Activated T-helper 1 cell treated with anti-CD3 and anti-CD28 coated beads, Interleukin-2, amount 50 U/mL, for 16 hours (primary cell): Measurements from ENCODE around the gene BTRC.
"Not testable (repeated sequence)": the region's sequence is repeated elsewhere in the genome, so short reads cannot be mapped to it uniquely, and the experiment has no call there.

Experiments
- DNase-seq, 2 donors: peaks; one replicate each; pipeline ENCODE4 v3.0.0-alpha.2; 2020; ENCODE audit warnings: low read depth in 1 of 2, low spot score in 1 of 2

The BTRC gene

DNA sequence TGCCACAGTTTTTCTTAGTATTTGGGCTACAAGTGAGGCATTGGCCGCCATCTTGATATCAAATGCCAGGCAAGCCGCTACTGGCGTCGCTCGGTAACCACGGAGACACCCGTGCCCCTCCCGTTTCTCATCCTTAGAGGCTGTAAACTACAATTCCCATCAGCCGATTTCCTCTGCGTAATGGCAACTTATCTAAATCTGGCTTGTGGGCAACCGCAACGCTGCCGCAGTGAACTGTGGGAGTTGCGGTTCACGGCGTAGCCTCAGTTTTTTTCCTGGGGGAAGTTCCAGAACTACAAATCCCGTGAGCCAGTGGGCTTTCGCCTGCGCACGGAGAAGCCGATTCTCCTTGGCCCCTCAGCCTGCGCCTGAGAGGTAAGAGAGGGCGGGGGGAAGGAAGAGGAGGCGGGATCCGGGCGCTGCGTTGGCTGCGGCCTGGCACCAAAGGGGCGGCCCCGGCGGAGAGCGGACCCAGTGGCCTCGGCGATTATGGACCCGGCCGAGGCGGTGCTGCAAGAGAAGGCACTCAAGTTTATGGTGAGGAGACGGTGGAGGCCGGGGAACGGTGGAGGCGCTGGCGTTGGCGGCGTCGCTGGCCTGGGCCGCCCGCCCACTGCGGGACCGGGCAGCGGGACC, at the start of gene BTRC:
Gene BTRC, plus strand, starts transcription at position 474 of the 636 bp plus-strand sequence. Its CDS starts 16 bp downstream, at position 490.
- peak; percentile 84 to 92 for DNase-seq

DNA sequence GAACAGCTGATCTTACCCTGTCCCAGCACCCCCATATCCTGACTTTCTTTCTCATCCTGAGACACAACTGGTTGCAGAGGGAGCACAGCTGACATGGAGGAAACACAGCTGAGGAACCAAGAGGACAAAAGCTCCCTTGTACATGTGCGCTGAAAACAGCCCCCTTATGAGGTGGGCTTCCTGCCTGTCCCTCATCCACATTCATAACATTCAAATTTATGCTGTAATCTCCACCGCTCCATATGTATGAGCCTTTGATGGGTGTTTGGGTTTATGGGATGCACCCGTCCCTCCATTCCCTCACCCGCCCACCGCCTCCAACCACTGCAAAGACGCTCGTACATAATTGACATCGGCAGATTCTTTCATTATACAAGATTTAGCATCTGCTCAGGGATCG, 49.6 kb upstream of the BTRC start:
- no peak for DNase-seq

DNA sequence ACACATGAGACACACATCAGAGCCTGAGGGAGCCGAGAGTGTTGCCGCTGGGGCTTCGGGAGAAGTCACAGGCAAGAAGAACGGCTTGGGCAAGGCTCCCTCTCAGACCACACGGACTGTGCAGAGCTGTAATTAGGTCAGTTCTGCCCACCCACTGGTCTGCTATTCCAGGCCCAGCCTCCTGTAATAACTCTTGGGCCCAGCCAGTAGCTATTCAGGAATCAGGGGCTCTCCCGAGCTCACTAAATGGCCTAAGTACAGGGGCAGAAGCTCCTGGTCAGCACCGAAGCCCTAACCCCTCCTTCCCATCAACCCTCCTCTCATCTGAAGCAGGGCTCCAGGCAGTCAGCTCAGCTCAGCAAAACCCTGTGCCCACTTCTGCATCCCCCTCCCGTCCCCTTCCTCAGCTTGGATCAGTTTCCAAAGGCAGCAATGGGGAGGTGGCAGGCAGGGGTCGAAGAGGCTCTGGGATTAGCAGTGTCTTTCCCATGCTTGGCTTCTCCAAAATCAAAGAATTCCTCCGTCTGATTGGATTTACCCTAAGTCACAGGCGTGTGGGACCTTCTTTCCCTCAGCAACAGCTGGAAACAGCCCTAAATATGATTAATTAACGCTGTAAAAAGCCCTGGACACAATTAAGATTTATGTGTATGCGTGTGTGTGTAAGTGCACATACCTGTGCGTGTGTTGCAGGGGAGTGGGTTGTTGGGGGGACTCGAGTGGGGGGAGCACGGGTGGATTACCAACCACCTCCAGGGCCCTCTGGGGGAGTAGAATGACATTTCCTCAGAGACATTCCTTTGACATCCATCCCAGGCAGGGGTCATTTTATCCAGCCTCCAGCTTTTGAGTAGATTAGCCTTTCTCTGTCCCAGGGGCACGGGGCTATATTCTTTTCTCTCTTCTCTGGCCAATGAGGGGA, 48.4 kb upstream of the BTRC start:
- no peak for DNase-seq

DNA sequence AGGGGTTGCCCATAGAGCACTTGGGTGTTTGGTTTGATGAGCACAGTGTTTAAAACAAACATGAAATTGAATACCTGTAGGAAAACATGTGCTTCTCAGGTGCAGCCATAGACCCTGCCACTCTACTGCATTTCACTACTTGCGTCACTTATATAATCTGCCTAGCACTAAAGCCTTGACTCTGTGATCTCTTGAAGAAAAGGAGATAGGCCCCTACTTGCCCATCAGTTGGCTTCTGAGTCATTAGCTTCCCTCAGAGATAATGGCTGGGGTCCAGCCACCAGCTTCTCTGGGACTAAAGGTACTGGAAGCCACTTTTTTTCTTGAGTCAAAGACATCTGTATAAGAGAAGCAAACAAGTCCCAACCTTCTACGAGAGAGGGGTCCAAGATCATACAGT, 45.9 kb upstream of the BTRC start:
- DNase-seq, result no peak

DNA sequence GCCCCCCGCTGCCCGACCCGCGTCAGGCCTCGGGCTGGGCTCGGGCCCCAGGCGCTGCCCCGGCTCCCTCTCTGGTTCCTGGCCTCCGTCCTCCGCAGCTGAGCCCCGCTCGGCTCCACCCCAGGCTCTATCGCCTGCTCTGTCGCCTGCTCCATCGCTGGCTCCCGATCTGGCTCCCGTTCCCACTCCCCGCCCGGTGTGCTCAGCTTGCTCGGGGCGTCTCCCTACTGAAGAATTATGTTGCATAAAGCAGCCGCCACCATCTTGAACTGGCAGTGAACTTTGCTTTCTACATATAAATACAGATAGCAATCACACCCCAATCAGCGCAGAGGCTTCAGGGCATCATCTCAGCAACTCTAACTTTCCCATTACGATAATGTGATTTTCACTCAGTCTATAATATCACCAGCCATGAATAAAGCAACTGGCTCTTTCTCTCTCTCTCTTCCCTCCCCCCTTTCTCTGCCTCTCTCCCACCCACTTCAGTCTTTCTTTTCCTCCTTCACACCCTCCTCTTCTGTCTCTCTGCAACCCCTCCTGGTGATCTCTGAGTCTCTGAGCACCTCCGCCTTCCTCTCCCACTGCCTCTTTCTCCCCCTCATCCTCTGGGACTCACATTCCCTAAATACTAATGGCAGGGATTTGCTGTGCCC, 43.3 kb upstream of the BTRC start:
- no peak for DNase-seq

DNA sequence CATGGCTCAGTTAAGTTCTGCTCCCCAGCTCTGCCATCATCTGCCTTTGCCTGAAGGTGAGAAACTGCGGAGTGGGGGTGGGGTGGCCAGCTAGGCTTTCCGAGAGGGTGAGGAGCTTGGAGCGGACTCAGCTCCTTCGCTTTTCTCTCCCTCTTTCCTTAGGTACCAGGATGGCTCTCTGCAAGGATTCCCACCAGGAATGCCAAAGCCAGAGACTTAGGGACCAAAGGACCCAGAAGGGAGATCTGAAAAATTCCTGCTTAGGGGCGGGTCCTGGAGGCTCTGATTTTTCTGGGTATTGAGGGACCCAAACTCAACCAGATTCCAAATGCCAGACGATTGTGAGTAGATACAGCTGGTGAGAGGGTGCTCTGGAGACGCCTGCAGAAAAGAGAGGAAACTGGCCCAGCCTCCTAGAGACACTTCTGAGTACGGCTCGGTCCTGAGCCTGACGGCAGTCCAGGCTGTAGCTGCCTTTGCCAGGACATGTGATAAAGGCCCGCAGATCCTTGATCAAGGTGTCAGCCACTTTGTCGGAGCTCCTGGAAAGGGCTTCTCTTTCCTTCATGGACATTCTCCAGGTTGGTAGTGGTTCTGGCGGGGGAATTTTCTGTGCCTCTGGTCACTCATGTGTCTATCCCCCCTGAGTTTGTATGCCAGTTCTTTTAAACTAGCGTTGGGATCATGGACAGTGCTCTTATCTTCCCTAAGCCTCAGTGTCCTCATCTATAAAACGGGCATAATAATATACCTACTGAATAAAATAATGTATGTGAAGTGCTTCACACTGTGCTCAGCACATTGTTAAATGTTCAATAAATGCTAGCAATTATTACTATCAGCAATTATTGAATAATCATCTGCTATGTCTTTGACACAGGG, 42.5 kb upstream of the BTRC start:
- DNase-seq, result no peak

DNA sequence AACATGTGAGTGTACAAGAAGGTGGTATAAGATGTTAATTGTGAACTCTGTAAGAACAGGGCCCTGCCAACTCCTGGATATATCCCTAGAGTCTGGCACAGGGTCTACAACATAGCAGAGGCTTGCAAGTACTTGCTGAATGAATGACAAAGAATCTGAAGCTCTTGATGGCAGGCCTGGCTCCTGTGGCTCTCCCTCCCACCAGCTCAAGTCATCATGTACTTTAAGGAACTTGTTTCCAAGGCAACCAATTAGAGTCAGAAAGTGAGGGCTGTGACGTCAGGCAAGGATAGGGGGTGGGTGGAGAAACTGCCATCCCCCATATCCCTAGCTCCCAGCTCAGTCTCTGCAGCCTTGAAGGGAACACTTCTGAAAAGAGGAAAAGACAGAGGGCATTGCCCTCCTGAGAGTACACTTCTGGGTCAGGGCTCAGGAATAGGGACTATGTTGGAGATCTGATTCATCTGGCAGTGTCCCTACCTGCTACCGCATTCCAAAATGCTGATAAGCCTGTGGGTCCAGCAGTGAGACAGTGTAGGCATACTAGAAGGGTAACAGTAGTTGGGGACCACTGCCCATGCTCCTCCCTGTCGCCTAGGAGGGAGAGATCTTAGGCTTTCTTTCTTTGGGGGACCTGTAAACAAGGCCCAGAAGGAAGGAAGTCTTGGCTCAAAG, 34.6 kb upstream of the BTRC start:
- no peak for DNase-seq

DNA sequence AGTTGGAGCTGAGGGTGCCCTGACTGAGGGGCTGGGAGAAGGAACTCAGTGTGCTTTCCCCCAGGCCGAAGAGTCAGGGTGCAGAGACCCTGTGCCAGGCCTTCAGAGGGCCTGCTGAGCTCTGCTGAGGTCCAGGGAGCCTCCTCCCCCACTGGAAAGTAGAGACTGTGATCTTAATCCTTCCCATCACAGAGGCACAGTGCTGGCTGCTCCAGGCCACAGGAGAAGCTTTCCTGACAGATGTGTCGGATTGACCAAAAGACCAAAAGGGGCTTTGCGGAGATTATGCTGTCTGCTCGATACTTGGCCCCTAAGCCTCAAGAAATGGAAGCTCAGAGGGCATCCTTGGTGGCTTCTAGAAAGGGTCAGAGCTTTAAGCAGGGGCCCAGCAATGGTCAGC, 32.9 kb upstream of the BTRC start:
- no peak for DNase-seq

DNA sequence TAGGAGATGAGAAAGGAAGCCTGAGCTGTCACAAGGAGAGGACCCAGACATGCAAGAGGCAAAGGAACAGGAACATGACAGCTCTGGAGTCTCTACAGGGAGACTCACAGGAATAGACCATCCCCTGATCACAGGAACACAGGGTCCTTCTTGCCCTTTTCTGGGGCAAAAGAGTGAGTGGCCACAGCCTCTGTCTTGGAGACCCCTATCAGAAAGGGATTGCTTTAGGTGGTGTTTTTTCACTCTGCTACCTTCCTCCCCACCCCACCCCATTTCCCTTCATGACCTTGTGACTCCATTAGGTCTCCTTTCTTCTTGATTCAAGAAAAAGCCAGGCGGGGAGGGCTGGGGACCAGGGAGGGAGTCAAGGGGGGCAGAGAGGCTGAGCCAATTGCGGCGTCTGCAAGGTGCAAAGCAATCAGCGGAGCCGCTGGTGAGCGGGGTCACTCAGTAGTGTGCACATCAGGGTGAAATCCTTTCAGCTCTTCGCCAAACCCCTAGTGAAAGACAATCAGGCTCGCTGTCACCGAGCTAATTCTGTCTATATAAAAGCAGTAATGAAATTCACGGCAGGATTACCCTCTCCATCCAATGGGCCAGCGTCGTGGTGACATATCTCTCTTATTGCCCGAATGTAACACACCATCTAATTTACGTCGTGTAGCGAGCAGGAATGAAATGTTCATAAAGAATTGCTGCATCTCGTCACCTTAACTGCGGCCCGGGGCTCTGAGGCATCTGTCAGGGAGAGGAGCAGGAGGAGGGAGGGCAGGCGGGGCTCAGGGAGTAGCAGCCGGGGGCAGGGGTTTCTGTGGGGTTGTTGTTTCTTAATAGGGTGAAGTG, 31.5 kb upstream of the BTRC start:
- no peak for DNase-seq

DNA sequence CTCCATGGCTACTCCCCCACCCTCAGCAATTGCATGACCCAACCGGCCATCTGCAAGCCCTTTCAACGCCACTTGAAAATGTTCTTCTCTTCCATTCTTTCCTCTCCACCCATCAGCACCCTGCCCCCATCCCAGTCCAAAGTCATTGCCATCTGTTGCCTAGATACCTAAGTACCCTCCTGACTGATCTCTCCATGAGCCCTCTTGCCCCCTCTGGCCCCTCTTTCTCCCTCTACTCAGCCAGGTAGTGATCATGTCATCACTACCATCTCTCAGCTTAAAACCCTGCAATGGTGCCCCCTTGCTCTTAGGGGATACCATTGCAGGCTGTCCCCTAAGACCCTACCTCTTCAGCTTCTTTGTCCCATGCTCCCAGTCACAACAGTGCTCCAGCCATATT, 30.5 kb upstream of the BTRC start:
- no peak for DNase-seq

DNA sequence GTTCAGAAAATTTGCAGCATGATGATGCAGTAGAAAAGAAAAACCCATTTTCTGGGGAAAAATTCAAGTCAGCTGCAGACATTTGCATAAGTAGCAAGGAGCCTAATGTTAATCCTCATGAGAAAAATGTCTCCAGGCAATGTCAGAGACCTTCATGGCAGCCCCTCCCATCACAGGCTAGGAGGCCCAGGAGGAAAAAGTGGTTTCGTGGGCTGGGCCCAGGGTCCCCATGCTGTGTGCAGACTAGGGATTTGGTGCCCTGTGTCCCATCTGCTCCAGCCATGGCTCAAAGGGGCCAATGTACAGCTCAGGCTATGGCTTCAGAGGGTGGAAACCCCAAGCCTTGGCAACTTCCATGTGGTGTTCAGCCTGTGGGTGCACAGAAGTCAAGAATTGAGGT, 26.5 kb upstream of the BTRC start:
- not testable (repeated sequence) for DNase-seq

DNA sequence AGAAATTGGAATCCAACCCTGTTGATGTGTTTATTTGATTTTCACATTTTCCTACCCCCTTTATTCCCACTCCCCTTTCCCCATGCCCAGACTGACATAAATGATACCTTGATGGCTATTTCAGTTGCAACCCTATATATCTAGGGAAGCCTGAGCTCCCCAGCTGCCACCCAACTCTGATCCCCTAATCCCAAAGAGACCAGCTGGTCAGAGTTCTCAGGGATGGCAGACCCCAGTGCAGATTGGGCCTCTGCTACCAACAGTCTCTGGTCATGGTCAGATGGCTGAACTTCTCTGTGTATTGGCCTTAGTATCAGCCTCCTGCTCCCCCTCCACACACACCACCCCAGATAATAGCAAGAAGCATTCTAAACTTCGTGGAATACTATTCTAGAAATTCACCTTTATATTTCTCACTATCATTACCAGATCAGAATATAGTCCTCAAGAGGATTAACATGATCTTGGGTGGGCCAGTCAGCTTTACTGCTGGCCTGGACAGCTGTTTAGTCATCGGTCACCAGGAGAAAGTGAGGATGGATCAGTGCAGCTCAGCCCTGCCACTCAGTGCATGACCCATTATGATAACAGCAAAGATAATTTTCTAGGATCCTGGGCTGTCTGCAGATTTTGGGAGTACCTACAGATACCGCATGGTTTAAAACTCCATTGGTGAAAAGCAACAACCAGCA, 24.5 kb upstream of the BTRC start:
- no peak for DNase-seq

DNA sequence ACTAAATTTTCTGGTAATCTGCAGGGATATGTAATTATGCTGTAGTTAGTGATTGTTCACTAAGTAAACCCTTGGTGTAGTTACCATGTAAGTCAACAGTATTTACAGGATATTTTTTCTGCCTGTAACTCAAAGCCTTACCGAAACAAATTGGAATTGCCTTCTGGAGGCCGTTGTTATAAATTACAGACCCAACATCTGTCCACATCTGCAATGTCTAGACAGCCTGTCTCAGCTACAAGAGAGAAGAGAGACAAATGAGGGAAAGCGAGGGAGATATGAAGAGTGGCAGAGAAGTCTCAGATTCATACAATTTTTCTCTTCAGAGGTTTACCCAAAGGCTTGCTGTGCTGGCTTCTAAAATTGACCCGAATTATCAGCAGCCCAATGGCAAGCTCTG, 23.7 kb upstream of the BTRC start:
- DNase-seq, result no peak

DNA sequence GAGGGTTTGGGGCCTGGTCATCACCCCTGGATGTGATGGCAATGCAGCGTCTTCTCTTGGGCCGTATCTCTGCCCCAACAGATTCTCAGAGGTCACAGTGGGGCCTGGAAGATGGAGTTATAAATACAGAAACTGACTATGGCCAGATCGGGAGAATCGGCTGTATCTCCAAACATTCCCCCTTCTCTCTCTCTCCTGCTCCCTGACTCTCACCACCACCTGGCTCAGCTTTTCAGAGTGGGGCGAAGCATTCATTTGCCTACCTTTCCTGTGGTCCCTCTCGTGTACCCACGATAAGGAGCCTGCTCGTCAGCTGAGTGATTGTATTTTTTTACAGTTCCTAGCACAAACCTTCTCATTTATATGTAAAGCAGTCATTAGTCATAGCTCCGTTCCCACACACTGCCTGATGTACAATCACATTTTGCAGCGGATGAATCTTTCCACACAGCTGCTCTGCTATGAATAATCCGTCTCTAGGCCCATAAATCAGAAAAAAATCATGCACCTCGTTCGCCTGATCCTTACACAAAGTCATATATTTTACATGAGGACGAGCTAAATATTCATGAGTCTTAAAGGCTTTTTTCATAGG, 23.2 kb upstream of the BTRC start:
- no peak for DNase-seq

DNA sequence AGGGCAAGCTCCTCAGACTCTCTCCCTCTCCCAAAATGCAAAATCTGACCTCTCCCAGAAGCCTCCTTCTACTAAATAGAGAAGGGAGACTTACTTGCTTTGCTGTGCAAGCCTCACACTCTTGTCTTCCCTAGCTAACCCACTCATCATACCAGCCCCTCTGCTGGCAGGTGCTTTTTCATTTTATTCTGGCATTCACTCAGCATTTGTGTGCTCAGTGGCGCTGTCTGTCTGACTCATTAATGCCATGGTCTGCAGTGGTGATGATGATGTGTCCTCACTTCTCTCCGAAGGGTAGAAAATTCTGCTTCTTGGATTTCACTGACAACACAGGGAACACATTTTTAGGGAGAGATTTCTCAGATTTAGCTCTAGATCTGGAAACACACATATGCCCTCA, 22.0 kb upstream of the BTRC start:
- no peak for DNase-seq

DNA sequence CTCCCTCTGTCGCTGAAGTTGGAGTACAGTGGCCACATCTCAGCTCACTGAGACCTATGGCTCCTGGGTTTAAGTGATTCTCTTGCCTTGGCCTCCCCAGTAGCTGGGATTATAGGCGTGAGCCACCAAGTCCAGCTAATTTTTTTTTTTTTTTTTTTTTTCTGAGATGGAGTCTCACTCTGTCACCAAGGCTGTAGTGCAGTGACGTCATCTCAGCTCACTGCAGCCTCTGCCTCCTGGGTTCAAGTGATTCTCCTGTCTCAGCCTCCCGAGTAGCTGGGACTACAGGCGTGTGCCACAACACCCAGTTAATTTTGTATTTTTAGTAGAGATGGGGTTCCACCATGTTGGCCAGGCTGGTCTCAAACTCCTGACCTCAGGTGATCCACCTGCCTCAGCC, 19.7 kb upstream of the BTRC start:
- DNase-seq, result not testable (repeated sequence)

DNA sequence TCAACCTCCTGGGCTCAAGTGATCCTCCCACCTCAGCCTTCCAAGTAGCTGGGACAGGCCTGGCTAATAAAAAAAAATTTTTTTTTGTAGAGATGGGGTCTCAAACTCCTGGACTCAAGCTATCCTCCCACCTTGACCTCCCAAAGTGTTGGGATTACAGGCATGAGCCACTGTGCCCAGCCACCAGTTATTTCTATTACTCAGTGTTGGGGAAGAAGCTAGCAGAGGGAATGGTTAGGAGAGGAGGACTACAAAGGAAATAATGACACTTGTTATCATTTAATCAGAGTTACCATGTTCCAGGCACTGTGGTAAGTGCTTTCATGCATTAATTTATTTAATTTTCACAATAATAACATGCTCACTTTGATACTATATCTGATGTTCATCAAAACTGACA, 17.6 kb upstream of the BTRC start:
- no peak for DNase-seq

DNA sequence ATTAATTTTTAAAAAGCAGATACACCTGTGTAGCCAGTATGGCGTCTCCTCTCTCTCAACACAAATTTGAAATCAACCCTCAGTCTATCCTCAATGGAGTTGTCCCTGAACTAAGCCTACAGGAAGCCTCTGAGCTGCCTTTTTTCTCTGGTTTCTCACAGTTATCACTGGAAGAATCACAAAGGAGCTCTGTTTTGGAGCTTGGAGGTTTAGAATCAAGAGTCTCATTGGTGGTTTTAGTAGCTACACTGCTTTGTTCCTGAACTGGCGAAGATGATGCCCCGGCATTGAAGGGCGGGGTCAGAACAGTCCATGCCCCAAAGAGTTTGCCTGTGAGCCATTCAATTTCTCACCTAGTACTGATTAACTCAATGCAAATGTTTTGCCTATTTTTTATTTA, 16.1 kb upstream of the BTRC start:
- no peak for DNase-seq

DNA sequence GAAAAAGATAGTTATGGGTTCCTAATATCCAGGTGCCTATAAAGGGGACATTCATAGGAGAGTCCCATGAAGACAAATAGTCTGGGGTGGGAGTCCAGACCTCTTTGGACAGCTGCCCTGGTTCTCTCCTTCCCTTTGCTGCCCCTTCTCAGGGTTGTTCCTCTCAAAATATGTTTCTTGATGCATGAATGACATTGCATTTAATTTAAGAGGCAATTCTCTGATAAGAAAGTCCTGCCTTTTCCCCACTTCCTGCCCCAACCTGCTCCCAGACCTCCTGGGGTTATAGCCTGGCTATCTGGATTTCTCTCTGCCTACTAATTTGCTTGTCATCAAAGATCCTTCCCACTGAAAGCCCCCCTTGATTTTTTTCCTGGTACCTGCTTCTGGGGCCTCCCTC, 12.5 kb upstream of the BTRC start:
- no peak for DNase-seq
